CD4-positive, alpha-beta memory T cell (primary cell): ENCODE data around the gene ZNF888. TPM values are rescaled to one million over a fixed set of nuclear protein-coding genes. Genes with fewer than 3 reads are reported as not detected.
"Not testable (repeated sequence)": the region's sequence is repeated elsewhere in the genome, so short reads cannot be mapped to it uniquely, and the experiment has no call there.

Experiments
- CTCF ChIA-PET: fragments of 350-600 bp; sonication (Branson Sonifier 250); formaldehyde crosslinking; loops from one replicate; lab custom pipeline; 2021; ENCODE audit warnings: inconsistent platforms; ENCODE audit not compliant: partially characterized antibody; lab: Charles Lee
- POLR2A ChIA-PET: fragments of 350-600 bp; sonication (Branson Sonifier 250); formaldehyde crosslinking; loops from one replicate; lab custom pipeline; 2021; ENCODE audit not compliant: partially characterized antibody; lab: Charles Lee
- DNase-seq, 5 donors: peaks; one replicate each; pipeline versions ENCODE4 v3.0.0 to v3.0.0-alpha.2; 2020 to 2022; ENCODE audit warnings: mixed read lengths in 1 of 5
- H3K27ac ChIP-seq: one replicate; pipeline ENCODE4 v1.7.0; 2013; ENCODE audit warnings: low read depth, low read length
- H3K27me3 ChIP-seq: 2 replicates; pipeline ENCODE4 v1.7.0; 2013; ENCODE audit warnings: mild to moderate bottlenecking, low read length, moderate library complexity; ENCODE audit not compliant: insufficient read depth
- H3K36me3 ChIP-seq: 2 replicates; pipeline ENCODE4 v1.7.0; 2013; ENCODE audit warnings: mild to moderate bottlenecking, low read length, moderate library complexity; ENCODE audit not compliant: insufficient read depth
- H3K4me1 ChIP-seq: 2 replicates; pipeline ENCODE4 v1.7.0; 2013; ENCODE audit warnings: mild to moderate bottlenecking, low read length, moderate library complexity; ENCODE audit not compliant: insufficient read depth
- H3K4me3 ChIP-seq, 2 donors: one replicate each; pipeline ENCODE4 v1.7.0; 2013; ENCODE audit warnings: low read length in 2 of 2, mild to moderate bottlenecking in 1 of 2
- H3K9me3 ChIP-seq, 2 donors: one replicate each; pipeline ENCODE4 v1.7.0; 2013; ENCODE audit warnings: low read length in 2 of 2, control low read depth in 1 of 2; ENCODE audit not compliant: control insufficient read depth in 1 of 2
- H3K27ac Mint-ChIP-seq, 7 donors: one replicate each; pipeline ENCODE4 v1.8.0; 2020 to 2021; ENCODE audit warnings: mixed read lengths in 7 of 7, mild to moderate bottlenecking in 6 of 7, inconsistent platforms in 3 of 7, moderate library complexity in 3 of 7
- H3K27me3 Mint-ChIP-seq, 2 donors: one replicate each; pipeline ENCODE4 v1.8.0; 2020 to 2021; ENCODE audit warnings: mixed read lengths in 2 of 2
- H3K36me3 Mint-ChIP-seq, 2 donors: one replicate each; pipeline ENCODE4 v1.8.0; 2020 to 2021; ENCODE audit warnings: mixed read lengths in 2 of 2, inconsistent platforms in 1 of 2, mild to moderate bottlenecking in 1 of 2
- H3K4me1 Mint-ChIP-seq, 4 donors: one replicate each; pipeline ENCODE4 v1.8.0; 2020 to 2021; ENCODE audit warnings: mixed read lengths in 4 of 4, mild to moderate bottlenecking in 1 of 4
- H3K4me3 Mint-ChIP-seq, 8 donors: one replicate each; pipeline ENCODE4 v1.8.0; 2020 to 2021; ENCODE audit warnings: mixed read lengths in 8 of 8, mild to moderate bottlenecking in 7 of 8, moderate library complexity in 6 of 8, inconsistent platforms in 3 of 8
- H3K9me3 Mint-ChIP-seq, 8 donors: one replicate each; pipeline ENCODE4 v1.8.0; 2020 to 2021; ENCODE audit warnings: mixed read lengths in 8 of 8, mild to moderate bottlenecking in 5 of 8, inconsistent platforms in 3 of 8, moderate library complexity in 1 of 8
- intact Hi-C: fragments of 100-400 bp; cut with micrococcal nuclease; formaldehyde crosslinking; loops from one replicate; pipeline ENCODE4 v1.15.1; 2023
- polyA plus RNA-seq, 2 donors: library from polyadenylated mRNA; unstranded; fragments of 300-500 nt; fragmentation: Illumina TruSeq; gene quantifications; one replicate each; pipeline ENCODE4 v1.2.3, GENCODE V29; 2021
- total RNA-seq, 2 experiments: library from RNA; stranded (reverse); gene quantifications; one replicate each; pipeline ENCODE4 v1.2.3, GENCODE V29; 2021

Gene ZNF888
- total and polyA plus RNA-seq, 4 experiments from 2014 or later: 1.2 to 11.4 (median 6.8) TPM

DNA sequence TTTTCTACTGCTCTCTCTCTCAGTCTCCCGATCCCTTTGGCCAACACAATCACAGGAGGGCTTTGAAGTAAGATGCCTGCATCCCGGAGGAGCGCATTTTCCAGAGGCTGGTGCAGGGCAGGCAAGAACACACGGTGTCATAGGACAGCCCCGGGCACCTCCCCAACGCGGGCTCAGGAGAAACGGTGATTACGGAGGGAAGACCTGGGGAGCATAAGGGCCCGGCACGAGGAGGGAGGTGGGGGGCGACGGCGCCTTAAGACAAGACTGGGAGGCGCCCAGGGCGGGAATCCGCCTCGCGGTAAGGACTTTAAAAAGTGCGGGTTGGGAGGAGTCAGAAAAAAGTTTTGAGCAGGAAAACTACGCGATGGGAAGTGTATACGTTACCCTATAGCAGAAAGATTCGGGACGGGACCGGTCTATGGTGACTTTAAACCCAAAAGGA is 18.7 kb upstream of the ZNF888 start:
- H3K27me3 ChIP-seq: no peaks in the 10 kb centered on the region
- ChIA-PET CTCF (no interaction called here), POLR2A (interaction anchor here (0.6 kb wide), 1 partner anchor 188 kb away, joined by 3 read pairs; no protein-coding TSS in a partner anchor)
- intact Hi-C loops: loop anchor here (1.0 to 5.0 kb wide), 6 partner anchors 19 to 415 kb away; partner anchors contain the start of genes ZNF320, ZNF468, ZNF808 and ZNF816
- peaks cover 4% of the 10 kb centered on the region for H3K36me3 ChIP-seq
- Mint-ChIP-seq H3K4me3 (peak overlapping the region; percentile 88 to 98 (median 96)), H3K9me3 (peaks cover 0 to 55% (median 30%) of the 10 kb centered on the region in 8 donors), H3K36me3 (peaks cover 14 to 26% of the 10 kb centered on the region in 2 donors), H3K27ac (peak overlapping the region; percentile 91 to 98 (median 95)), H3K27me3 (no peaks in the 10 kb centered on the region), H3K4me1 (peaks cover 10 to 32% (median 24%) of the 10 kb centered on the region in 4 donors)
- H3K27ac ChIP-seq: peak overlapping the region; percentile 72
- peak overlapping the region; percentile 68 to 84 for H3K4me3 ChIP-seq
- peaks cover 17% of the 10 kb centered on the region for H3K4me1 ChIP-seq
- H3K9me3 ChIP-seq: peaks cover 0 to 12% of the 10 kb centered on the region in 2 donors
- DNase-seq: peak in 1 of 5 donors; percentile 42

DNA sequence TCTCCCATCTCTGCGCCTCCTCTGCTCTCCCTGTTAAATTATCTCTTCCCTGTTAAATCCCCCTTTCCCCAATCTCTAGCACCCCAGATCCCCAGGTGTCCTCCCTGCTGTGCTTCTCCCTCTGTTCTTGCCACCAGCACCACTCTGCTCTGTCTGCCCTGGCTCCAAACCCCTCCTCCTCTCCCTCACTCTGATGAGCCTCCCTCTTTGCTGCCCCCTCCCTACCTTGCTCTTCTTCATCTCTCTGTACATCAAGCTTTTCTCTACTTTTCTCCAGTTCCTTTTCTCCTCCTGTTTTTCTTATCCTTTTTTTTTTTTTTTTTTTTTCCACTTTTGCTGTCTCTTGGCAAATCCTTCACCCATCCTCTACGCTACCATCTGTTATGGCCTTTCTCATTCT is 18.3 kb upstream of the ZNF888 start:
- intact Hi-C loops: loop anchor here (5.0 kb wide), 2 partner anchors 256 to 414 kb away; partner anchors contain the start of gene ZNF808
- peak overlapping the region; percentile 88 to 98 (median 96) for H3K4me3 Mint-ChIP-seq
- H3K27me3 ChIP-seq, DNase-seq, H3K36me3 ChIP-seq, CTCF ChIA-PET, H3K27me3 Mint-ChIP-seq: not testable (repeated sequence)
- peaks cover 0 to 56% (median 32%) of the 10 kb centered on the region in 8 donors for H3K9me3 Mint-ChIP-seq
- POLR2A ChIA-PET: interaction anchor here (0.6 to 0.7 kb wide), 2 partner anchors 98 to 188 kb away, joined by 3 to 4 read pairs; no protein-coding TSS in a partner anchor
- H3K36me3 Mint-ChIP-seq: peaks cover 18 to 30% of the 10 kb centered on the region in 2 donors
- H3K27ac Mint-ChIP-seq: peak overlapping the region; percentile 91 to 98 (median 95)
- Histone ChIP-seq H3K27ac (peak overlapping the region; percentile 72), H3K4me1 (peaks cover 17% of the 10 kb centered on the region), H3K4me3 (peak overlapping the region; percentile 68 to 84), H3K9me3 (peaks cover 0 to 14% of the 10 kb centered on the region in 2 donors)
- peaks cover 10 to 32% (median 24%) of the 10 kb centered on the region in 4 donors for H3K4me1 Mint-ChIP-seq

DNA sequence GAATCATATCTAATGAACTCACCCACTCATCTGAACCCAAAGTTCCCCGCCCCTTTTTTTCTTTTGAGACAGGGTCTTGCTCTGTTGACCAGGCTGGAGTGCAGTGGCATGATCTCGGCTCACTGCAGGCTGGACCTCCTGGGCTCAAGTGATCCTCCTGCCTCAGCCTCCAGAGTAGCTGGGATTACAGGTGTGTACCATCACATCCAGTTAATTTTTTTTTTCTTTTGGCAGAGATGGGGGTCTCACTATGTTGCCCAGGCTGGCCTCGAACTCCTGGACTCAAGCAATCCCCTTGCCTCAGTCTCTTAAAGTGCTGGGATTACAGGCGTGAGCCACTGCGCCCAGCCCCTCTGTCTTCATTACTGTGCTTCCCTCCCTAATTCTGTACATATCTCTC is 17.7 kb upstream of the ZNF888 start:
- H3K36me3 Mint-ChIP-seq: peaks cover 24 to 36% of the 10 kb centered on the region in 2 donors
- H3K27ac ChIP-seq, H3K36me3 ChIP-seq, H3K27me3 ChIP-seq, DNase-seq, CTCF ChIA-PET, H3K27me3 Mint-ChIP-seq, H3K4me3 ChIP-seq: not testable (repeated sequence)
- peak overlapping the region; percentile 4 to 98 (median 96) for H3K4me3 Mint-ChIP-seq
- H3K9me3 ChIP-seq: peaks cover 0 to 11% of the 10 kb centered on the region in 2 donors
- peaks cover 10 to 32% (median 24%) of the 10 kb centered on the region in 4 donors for H3K4me1 Mint-ChIP-seq
- intact Hi-C loops: loop anchor here (5.0 kb wide), 2 partner anchors 256 to 414 kb away; partner anchors contain the start of gene ZNF808
- H3K27ac Mint-ChIP-seq: peak overlapping the region in 5 of 7 donors; percentile 67 to 97 (median 93)
- POLR2A ChIA-PET: interaction anchor here (0.6 to 1.8 kb wide), 3 partner anchors 22 to 187 kb away, joined by 3 to 10 read pairs (median 4); partner anchors contain the start of gene ZNF816
- H3K4me1 ChIP-seq: peaks cover 17% of the 10 kb centered on the region
- H3K9me3 Mint-ChIP-seq: peaks cover 0 to 58% (median 31%) of the 10 kb centered on the region in 8 donors

DNA sequence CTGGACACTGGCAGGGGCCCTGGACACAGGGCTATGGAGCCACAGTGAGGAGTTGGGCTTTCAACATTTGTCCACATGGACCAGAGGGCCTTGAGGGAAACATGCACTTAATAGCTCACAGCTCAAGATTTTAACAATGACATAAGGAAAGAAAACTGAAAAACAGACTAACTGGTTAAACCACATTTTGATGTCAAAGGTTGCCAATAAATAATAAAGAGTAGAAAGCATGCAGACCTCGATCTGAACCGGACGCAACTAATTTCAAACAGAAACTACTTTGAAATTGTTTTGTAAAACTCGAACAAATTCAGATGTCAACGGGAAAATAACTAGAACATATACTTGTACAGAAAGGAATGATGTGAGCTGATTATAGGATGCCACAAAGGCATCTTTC is 15.5 kb upstream of the ZNF888 start:
- peaks cover 0 to 13% of the 10 kb centered on the region in 2 donors for H3K9me3 ChIP-seq
- peaks cover 30 to 42% of the 10 kb centered on the region in 2 donors for H3K36me3 Mint-ChIP-seq
- peak overlapping the region in 4 of 8 donors; percentile 9 to 70 (median 40) for H3K4me3 Mint-ChIP-seq

DNA sequence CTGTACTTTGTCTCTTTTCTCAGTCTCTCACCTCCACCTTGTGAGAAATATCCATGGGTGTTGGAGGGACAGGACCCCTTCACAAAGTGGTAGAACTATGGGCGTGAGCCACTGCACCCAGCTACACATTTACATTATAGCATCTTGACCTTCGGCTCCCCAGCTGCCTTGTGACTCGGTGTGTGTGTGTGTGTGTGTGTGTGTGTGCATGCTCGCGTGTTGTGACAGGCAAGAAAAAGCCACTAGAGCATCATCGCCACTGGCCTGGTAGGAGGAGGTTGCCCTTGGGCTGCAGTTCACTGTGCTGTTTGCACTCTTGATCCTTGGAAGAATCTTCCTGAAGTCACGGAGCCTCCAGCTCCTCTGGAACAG is 13.7 kb upstream of the ZNF888 start:
- peaks cover 0 to 71% (median 34%) of the 10 kb centered on the region in 8 donors for H3K9me3 Mint-ChIP-seq
- CTCF ChIA-PET: no interaction called here

More for the DNA sequence above, 15.5 kb upstream of the ZNF888 start:
- peaks cover 17% of the 10 kb centered on the region for H3K4me1 ChIP-seq
- peaks cover 6% of the 10 kb centered on the region for H3K36me3 ChIP-seq
- no peaks in the 10 kb centered on the region for H3K27me3 ChIP-seq
- intact Hi-C loops: no loop called here
- no peak overlapping the region for H3K27ac ChIP-seq
- Mint-ChIP-seq H3K27me3 (no peaks in the 10 kb centered on the region), H3K4me1 (peaks cover 10 to 32% (median 24%) of the 10 kb centered on the region in 4 donors), H3K27ac (peak overlapping the region in 4 of 7 donors; percentile 9 to 73 (median 36)), H3K9me3 (peaks cover 0 to 55% (median 24%) of the 10 kb centered on the region in 8 donors)
- ChIA-PET POLR2A (no interaction called here), CTCF (interaction anchor here (0.7 kb wide), 1 partner anchor 24 kb away, joined by 3 read pairs; no protein-coding TSS in a partner anchor)
- DNase-seq: no peak
- H3K4me3 ChIP-seq: no peak overlapping the region

DNA sequence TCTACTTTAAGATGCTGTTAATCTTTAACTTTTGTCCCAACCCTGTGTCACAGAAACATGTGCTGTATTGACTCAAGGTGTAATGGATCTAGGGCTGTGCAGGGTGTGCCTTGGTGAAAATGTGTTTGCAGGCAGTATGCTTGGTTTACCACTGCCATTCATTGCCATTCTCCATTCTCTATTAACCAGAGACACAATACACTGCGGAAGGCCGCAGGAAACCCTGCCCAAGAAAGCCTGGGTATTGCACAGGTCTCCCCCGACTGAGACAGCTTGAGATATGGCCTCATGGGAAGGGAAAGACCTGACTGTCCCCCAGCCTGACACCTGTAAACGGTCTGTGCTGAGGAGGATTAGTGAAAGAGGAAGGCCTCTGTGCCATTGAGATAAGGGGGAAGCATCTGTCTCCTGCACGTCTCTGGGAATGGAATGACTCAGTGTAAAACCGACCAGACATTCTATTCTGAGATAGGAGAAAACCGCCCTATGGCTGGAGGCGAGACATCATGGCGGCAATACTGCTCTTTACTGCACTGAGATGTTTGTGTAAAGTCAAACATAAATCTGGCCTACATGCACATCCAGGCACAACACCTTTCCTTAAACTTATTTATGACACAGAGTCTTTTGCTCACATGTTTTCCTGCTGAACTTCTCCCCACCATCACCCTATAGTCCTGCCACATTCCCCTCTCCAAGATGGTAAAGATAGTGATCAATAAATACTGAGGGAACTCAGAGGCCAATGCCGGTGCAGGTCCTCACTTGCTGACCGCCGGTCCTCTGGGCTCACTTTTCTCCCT is 13.1 kb upstream of the ZNF888 start:
- Histone ChIP-seq H3K27ac (no peak overlapping the region), H3K4me1 (peaks cover 9% of the 10 kb centered on the region), H3K27me3 (no peaks in the 10 kb centered on the region), H3K36me3 (peaks cover 6% of the 10 kb centered on the region), H3K4me3 (no peak overlapping the region), H3K9me3 (peaks cover 0 to 13% of the 10 kb centered on the region in 2 donors)
- DNase-seq: no peak
- no peak overlapping the region for H3K4me3 Mint-ChIP-seq
- H3K27ac Mint-ChIP-seq: no peak overlapping the region
- peaks cover 5 to 24% (median 15%) of the 10 kb centered on the region in 4 donors for H3K4me1 Mint-ChIP-seq
- POLR2A ChIA-PET: interaction anchor here (1.0 kb wide), 1 partner anchor 27 kb away, joined by 3 read pairs; no protein-coding TSS in a partner anchor
- intact Hi-C loops: no loop called here
- peaks cover 0 to 77% (median 36%) of the 10 kb centered on the region in 8 donors for H3K9me3 Mint-ChIP-seq
- no peaks in the 10 kb centered on the region for H3K27me3 Mint-ChIP-seq
- CTCF ChIA-PET: no interaction called here
- H3K36me3 Mint-ChIP-seq: peaks cover 39 to 40% of the 10 kb centered on the region in 2 donors

More for the DNA sequence above, 13.7 kb upstream of the ZNF888 start:
- Histone ChIP-seq H3K4me1 (peaks cover 15% of the 10 kb centered on the region), H3K27ac (no peak overlapping the region), H3K9me3 (peaks cover 0 to 13% of the 10 kb centered on the region in 2 donors), H3K4me3 (no peak overlapping the region), H3K36me3 (peaks cover 6% of the 10 kb centered on the region), H3K27me3 (no peaks in the 10 kb centered on the region)
- no peak overlapping the region for H3K27ac Mint-ChIP-seq
- POLR2A ChIA-PET: interaction anchor here (1.0 kb wide), 1 partner anchor 26 kb away, joined by 3 read pairs; no protein-coding TSS in a partner anchor
- peaks cover 39 to 43% of the 10 kb centered on the region in 2 donors for H3K36me3 Mint-ChIP-seq
- no peak for DNase-seq
- H3K4me1 Mint-ChIP-seq: peaks cover 10 to 30% (median 20%) of the 10 kb centered on the region in 4 donors
- no peaks in the 10 kb centered on the region for H3K27me3 Mint-ChIP-seq
- intact Hi-C loops: no loop called here
- no peak overlapping the region for H3K4me3 Mint-ChIP-seq
